ENCODE results near the gene ANKRD30BL.
A peak's percentile ranks its signal among the peaks of the same experiment; 100 is the strongest.
"Not testable (repeated sequence)": the region's sequence is repeated elsewhere in the genome, so short reads cannot be mapped to it uniquely, and the experiment has no call there.

Gene ANKRD30BL, protein sequence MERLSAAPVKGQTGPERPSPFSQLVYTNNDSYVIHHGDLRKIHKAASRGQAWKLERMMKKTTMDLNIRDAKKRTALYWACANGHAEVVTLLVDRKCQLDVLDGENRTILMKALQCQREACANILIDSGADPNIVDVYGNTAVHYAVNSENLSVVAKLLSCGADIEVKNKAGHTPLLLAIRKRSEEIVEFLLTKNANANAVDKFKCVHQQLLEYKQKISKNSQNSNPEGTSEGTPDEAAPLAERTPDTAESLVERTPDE

DNA sequence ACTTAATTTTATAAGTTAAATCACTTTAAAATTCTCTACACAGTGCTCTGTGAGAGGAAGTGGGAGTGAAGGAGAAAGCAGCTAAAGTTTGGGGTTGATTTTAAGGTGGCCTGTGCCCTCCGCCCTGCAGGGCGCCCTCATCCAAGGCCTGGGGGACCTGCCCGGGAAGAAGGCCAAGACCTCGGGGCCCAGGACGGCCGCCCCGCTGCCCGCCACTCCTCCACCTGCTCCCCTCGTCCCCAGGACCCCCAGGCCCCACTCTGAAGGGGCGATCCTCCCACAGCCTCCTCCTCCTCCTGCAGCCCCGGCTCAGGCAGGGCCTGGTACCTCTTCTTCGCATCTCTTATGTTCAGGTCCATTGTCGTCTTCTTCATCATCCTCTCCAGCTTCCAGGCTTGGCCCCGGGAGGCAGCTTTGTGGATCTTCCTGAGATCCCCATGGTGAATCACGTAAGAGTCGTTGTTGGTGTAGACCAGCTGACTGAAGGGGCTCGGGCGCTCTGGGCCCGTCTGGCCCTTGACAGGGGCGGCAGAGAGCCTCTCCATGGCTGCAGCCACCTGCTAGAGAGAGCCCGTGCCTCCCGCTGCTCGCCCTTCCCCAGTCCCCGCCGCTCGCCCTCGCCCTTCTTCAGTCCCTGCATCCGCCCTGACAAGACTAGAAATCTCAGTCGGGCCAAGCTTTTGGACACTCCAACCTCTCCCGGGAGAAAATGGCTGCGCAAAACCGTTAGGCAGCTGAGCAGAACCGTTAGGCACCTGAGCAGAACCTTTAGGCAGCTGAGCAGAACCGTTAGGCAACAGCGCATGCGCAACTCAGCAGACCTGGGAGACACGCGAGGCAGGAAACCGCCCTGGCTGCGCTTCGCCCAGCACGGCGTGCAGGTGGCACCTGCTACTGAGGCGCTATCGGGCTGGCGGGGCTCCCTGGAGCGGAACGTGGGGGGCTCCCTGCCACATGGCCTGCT is at the start of gene ANKRD30BL:
TSS of gene ANKRD30BL (minus strand) at position 792 of the 964 bp plus-strand sequence. CDS start at position 545, 247 bp downstream.
- DNase-seq, result not testable (repeated sequence)

DNA sequence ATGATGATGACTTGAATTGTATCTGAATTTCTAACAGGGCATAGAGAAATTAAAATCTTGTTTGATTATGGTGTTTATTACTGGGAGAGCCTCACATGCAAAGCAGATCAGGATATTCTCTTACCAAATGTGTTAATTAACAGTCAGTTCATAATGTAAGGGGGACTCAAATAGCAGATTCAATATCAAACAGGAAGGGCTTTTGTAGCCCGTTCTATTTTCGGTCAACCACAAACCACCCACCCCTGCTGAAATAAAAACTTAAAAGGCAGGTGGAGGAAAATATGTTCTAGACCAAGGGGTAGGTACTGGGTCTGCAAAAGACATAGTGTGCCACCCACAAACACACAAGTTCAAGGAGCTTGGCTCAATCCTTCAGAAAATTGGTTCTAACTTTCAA is 41.1 kb upstream of the ANKRD30BL start:
- not testable (repeated sequence) for DNase-seq

DNA sequence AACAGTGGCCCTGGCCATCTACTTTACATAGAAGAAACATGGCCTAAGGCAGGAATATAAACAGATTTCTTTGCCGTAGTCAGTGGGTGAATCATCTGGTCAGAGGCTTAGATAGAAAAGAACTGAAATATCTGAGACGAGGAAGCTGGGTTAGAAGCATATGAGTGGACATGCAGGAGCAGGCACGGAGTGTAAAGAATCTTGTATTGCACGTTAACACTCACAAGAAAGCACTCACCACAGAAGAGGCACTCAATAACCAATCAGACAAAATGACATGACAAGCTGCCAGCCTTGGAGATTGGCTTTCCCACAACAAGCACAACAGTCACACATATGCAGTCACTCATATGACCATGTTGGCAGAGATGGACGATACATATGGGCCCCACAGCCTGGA is 31.1 kb upstream of the ANKRD30BL start:
- not testable (repeated sequence) for DNase-seq

DNA sequence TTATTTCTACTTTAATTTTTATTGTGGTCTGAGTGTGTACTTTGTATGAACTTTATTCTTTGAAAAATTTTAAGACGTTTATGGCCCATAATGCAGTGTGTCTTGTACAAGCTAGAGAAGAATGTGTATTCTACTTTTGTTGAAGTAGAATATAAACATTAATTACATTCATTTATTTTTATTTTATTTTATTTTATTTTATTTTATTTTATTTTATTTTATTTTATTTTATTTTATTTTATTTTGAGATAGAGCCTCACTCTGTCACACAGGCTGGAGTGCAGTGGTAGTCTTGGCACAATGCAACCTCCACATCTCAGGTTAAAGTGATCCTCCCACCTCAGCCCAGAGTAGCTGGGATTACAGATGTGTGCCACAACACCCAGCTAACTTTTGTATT is 5.3 kb upstream of the ANKRD30BL start:
- DNase-seq, result not testable (repeated sequence)

DNA sequence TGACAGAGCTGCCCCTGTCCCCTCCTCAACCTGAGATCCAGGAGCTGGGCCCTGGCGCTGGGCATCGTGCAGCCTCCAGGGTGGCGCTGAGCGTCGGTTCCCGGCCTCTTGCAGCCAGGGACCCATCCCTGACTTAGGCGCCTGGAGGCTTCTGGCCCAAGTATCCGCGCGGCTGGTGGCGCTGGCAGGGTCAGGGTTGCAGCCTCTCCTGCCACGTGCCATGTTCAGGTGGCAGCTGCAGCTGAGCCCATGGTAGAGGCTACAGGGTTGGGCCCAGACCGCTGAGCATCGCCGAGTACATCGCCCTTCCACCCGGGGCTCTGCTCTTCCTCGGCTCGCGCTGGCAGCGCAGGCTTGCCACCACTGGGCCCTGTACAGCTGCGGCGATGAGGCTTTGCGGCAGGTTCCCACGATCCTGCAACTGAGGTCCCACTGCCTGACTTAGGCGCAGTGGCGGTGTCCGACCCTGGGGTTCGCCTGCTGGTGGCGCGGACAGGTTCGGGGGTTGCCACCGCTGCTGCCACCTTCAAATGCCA is 441 bp upstream of the ANKRD30BL start:
- not testable (repeated sequence) for DNase-seq

DNA sequence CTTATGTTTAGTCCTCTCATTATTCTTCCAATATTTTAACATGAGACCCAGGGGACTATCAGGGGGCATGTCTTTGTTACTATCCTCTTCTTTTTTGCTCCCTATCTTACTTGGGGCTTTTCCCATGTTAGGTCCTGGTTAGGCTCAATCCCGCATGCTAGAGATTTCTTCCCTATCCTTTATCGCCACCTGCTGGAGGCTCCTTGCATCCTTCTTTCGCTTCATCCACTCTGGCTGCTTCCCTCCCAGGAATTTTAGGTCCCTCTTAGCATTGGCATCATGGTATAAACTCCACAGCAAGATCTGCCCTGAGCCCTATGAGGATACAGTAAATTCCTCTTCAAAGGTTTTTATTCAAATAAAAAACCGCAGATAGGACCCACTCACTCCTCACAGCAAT is 15.0 kb downstream of the ANKRD30BL start:
- DNase-seq, result peak; percentile 3 to 29

Measured in NCI-H1930 (cell line).